ENCODE data around the gene CHCHD4. TPM values are rescaled to one million over a fixed set of nuclear protein-coding genes. Genes with fewer than 3 reads are reported as not detected.
"Not testable (repeated sequence)": the region's sequence is repeated elsewhere in the genome, so short reads cannot be mapped to it uniquely, and the experiment has no call there.

The CHCHD4 gene
- polyA plus RNA-seq, 1 of the 3 experiments (the other 2 are of a cell fraction) = 15.4 TPM

- H3K4me2 ChIP-seq = no peak overlapping the region
- H3K9ac ChIP-seq = no peak overlapping the region
- CTCF ChIA-PET = no interaction called here
- H4K20me1 ChIP-seq (ENCODE audit: insufficient read depth) = peaks cover 15% of the 10 kb centered on the region
- no peak for DNase-seq
- H3K9me3 ChIP-seq = no peaks in the 10 kb centered on the region
- no peak overlapping the region for H3K4me3 ChIP-seq (ENCODE audit: low read depth in 2 of 2, low read length in 1 of 2)
- peaks cover 14% of the 10 kb centered on the region for H3F3A ChIP-seq (replicated peaks; ENCODE audit: insufficient read depth)
- peaks cover 50% of the 10 kb centered on the region for H3K79me2 ChIP-seq (ENCODE audit: insufficient read depth)
- no peaks in the 10 kb centered on the region for H3K9me2 ChIP-seq
- peaks cover 15 to 23% of the 10 kb centered on the region in 2 experiments for H3K36me3 ChIP-seq (replicated peaks in 1 of 2; ENCODE audit: control insufficient read depth in 1 of 2, insufficient read depth in 2 of 2, low read length in 1 of 2)
- peaks cover 14 to 34% of the 10 kb centered on the region in 2 experiments for H3K4me1 ChIP-seq (ENCODE audit: control insufficient read depth in 1 of 2, insufficient read depth in 2 of 2, low read depth in 1 of 2, low read length in 1 of 2)
- H2AFZ ChIP-seq (ENCODE audit: low read depth) = no peak overlapping the region
- POLR2A ChIA-PET = no interaction called here
- 100% methylated on average over 3 of the region's 3 CpGs for WGBS (ENCODE audit: low lambda C conversion rate)
- H3K27me3 ChIP-seq (ENCODE audit: insufficient read depth) = no peaks in the 10 kb centered on the region
- no peak overlapping the region for H3K27ac ChIP-seq (ENCODE audit: low read depth in 2 of 2, low read length in 1 of 2)
- no peak for TF ChIP-seq POLR2AphosphoS5 (IDR thresholded peaks at IDR 0.05; ENCODE audit: low read depth, low read length)
These were observed 2.4 kb downstream of the CHCHD4 start for GRCh38 chr3:14122301-14122700.

- H3K79me2 ChIP-seq (ENCODE audit: insufficient read depth) = peaks cover 45% of the 10 kb centered on the region
These were observed 2.8 kb downstream of the CHCHD4 start for GRCh38 chr3:14121859-14122258.

GRCh38 chr3:14120921-14121448 lies 3.7 kb downstream of the CHCHD4 start:
- DNase-seq; H3K4me3 ChIP-seq (ENCODE audit: low read depth in 2 of 2, low read length in 1 of 2); H3K4me2 ChIP-seq; H3K9me2 ChIP-seq; H3F3A ChIP-seq (replicated peaks; ENCODE audit: insufficient read depth); H3K27ac ChIP-seq (ENCODE audit: low read depth in 2 of 2, low read length in 1 of 2); H3K27me3 ChIP-seq (ENCODE audit: insufficient read depth); POLR2A ChIA-PET; H2AFZ ChIP-seq (ENCODE audit: low read depth); H3K9ac ChIP-seq; H4K20me1 ChIP-seq (ENCODE audit: insufficient read depth); H3K9me3 ChIP-seq: not testable (repeated sequence)
- peaks cover 37% of the 10 kb centered on the region for H3K79me2 ChIP-seq (ENCODE audit: insufficient read depth)
- H3K4me1 ChIP-seq (ENCODE audit: control insufficient read depth in 1 of 2, insufficient read depth in 2 of 2, low read depth in 1 of 2, low read length in 1 of 2) = peaks cover 6 to 22% of the 10 kb centered on the region in 2 experiments; a peak in 3 of 4 replicates
- peaks cover 10 to 24% of the 10 kb centered on the region in 2 experiments for H3K36me3 ChIP-seq (replicated peaks in 1 of 2; ENCODE audit: control insufficient read depth in 1 of 2, insufficient read depth in 2 of 2, low read length in 1 of 2)
- CTCF ChIA-PET = interaction anchor here (4.0 kb wide), 1 partner anchor 224 kb away, joined by 18 read pairs; no protein-coding TSS in a partner anchor
- WGBS (ENCODE audit: low lambda C conversion rate) = 89% methylated on average over 2 of the region's 2 CpGs

More at GRCh38 chr3:14121859-14122258, 2.8 kb downstream of the CHCHD4 start:
- Histone ChIP-seq H3K4me1 (ENCODE audit: control insufficient read depth in 1 of 2, insufficient read depth in 2 of 2, low read depth in 1 of 2, low read length in 1 of 2) (peaks cover 9 to 30% of the 10 kb centered on the region in 2 experiments), H3F3A (replicated peaks; ENCODE audit: insufficient read depth) (peaks cover 14% of the 10 kb centered on the region), H3K27me3 (ENCODE audit: insufficient read depth) (no peaks in the 10 kb centered on the region), H3K9ac (no peak overlapping the region), H3K9me3 (no peaks in the 10 kb centered on the region), H3K4me2 (no peak overlapping the region), H4K20me1 (ENCODE audit: insufficient read depth) (peaks cover 10% of the 10 kb centered on the region), H3K36me3 (replicated peaks in 1 of 2; ENCODE audit: control insufficient read depth in 1 of 2, insufficient read depth in 2 of 2, low read length in 1 of 2) (peaks cover 15 to 20% of the 10 kb centered on the region in 2 experiments), H3K27ac (ENCODE audit: low read depth in 2 of 2, low read length in 1 of 2) (no peak overlapping the region), H3K9me2 (no peaks in the 10 kb centered on the region), H2AFZ (ENCODE audit: low read depth) (no peak overlapping the region), H3K4me3 (ENCODE audit: low read depth in 2 of 2, low read length in 1 of 2) (no peak overlapping the region)
- no peak for DNase-seq
- POLR2A ChIA-PET = no interaction called here
- TF ChIP-seq CTCF (IDR thresholded peaks at IDR 0.05) (no peak), JUND (IDR thresholded peaks at IDR 0.05) (no peak), NFIC (IDR thresholded peaks at IDR 0.05; ENCODE audit: borderline replicate concordance) (no peak), PBX3 (IDR thresholded peaks at IDR 0.05) (no peak), NRF1 (IDR thresholded peaks at IDR 0.05; ENCODE audit: low read depth, low read length) (no peak), FOSL2 (IDR thresholded peaks at IDR 0.05; ENCODE audit: borderline replicate concordance, low read depth) (no peak), RCOR1 (IDR thresholded peaks at IDR 0.05; ENCODE audit: low read length) (no peak), TEAD4 (IDR thresholded peaks at IDR 0.05; ENCODE audit: borderline replicate concordance, insufficient read depth) (no peak)
- 86% methylated on average over 5 of the region's 5 CpGs for WGBS (ENCODE audit: low lambda C conversion rate)
- CTCF ChIA-PET = interaction anchor here (4.0 kb wide), 1 partner anchor 225 kb away, joined by 18 read pairs; no protein-coding TSS in a partner anchor
